Stomach (tissue), 4 donors: ENCODE results near the gene FCN3.
A peak's percentile ranks its signal among the peaks of the same experiment; 100 is the strongest.

Experiments used
- CTCF ChIP-seq, 7 experiments: fragments of 450-650 bp in 4 of 7; fragments of 200-600 bp in 3 of 7; sonication (generic) in 3 of 7; IDR thresholded peaks; one replicate each; pipeline ENCODE4 v1.5.1; 2016 to 2019; ENCODE audit warnings: antibody characterized with exemption in 7 of 7, control low read depth in 2 of 7, mild to moderate bottlenecking in 1 of 7
- POLR2A ChIP-seq, 4 donors: fragments of 450-650 bp; IDR thresholded peaks; one replicate each; pipeline ENCODE4 v1.6.1; 2016; ENCODE audit warnings: antibody characterized with exemption in 4 of 4, control low read depth in 2 of 4, mild to moderate bottlenecking in 1 of 4, moderate library complexity in 1 of 4

GRCh38 chr1:27388337-27389005 is 13.8 kb upstream of the FCN3 start:
- TF ChIP-seq CTCF (IDR thresholded peaks at IDR 0.05) (peak in 6 of 7 experiments; percentile 61 to 97 (median 90)), POLR2A (IDR thresholded peaks at IDR 0.05) (no peak)
